NCI-H128 (cell line): ENCODE measurements around the gene ZNF592.
"Not testable (repeated sequence)": the region's sequence is repeated elsewhere in the genome, so short reads cannot be mapped to it uniquely, and the experiment has no call there.

Experiments
- DNase-seq: peaks from one replicate; lab custom pipeline; 2025; ENCODE audit not compliant: unreplicated experiment; lab: John Stamatoyannopoulos, UW

ZNF592 gene

DNA sequence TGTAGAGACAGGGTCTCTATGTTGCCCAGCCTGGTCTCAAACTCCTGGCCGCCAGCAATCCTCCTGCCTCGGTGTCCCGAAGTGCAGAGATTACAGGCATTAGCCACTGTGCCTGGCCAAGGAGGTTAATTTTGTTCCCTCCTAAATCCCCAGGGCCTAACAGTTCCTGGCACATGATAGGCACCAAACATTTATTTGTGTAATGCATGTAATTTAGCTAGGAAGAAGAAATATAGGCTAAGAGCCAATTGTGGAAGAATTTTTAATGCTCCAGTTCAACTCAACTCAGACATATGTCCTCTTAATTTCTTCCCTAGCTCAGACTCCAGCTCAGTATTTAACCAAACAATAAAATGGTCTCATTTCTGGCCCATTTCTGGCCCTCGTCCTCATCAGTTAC lies 7.7 kb upstream of the ZNF592 start:
- no peak for DNase-seq

DNA sequence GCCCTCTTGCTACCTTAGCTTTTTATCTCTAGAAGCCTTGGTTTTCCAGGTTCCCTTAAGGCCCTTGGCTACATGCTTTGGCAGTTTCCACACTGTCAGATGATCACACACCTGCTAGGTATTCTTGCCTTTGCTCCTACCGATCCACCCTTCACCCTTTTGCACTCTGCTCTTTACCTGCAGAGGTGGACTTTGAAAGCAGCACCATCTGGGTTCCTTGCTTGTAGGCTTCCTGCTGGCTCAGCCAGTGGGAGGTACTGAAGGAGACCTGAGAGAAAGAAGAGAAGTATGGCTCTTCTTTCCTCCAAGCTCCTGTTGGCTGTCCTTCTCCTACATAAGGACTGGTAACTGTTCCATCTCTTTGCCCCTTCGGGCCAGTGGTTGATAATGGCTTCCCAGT lies 7.3 kb upstream of the ZNF592 start:
- DNase-seq, result no peak

DNA sequence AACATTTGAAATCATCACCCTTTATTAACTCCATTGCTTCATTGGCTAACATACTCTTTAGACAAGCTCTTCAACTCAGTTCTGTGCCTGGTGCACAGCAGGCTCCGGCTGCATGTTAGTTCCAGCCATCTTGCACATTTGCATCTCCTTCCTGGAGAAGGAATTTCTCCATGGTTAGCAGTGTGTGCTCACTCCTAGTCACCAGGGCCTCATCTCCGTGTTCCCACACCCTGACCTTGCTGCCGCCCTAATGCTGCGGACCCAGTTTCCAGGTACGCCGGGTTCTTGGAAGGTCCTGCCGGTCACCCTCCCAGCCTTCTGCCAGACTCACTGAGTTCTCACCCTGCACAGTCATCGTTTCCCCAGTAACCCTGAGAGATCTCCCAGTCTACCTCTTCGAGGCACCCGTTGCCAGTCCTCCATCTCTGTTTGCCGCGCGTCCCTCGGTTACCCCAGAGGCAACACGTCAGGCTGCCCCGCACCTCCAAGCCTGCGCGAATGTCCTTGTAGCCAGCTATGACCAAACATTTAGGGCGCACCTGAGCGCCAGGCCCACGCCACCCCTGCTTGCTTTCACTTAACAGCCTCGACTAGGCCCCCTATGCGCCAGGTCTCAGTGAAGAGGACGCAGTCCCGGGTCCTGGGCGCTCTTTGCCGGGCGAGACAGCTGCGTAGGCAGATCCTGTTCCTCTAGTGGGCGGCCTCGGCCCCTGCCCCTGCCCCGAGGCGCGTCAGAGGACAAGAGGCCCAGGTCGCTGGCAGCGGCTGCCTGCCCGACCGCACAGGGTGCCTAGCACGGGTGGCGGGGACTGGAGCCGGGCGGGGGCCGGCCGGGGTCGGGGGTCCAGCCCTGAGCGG lies 747 bp upstream of the ZNF592 start:
- no peak for DNase-seq

DNA sequence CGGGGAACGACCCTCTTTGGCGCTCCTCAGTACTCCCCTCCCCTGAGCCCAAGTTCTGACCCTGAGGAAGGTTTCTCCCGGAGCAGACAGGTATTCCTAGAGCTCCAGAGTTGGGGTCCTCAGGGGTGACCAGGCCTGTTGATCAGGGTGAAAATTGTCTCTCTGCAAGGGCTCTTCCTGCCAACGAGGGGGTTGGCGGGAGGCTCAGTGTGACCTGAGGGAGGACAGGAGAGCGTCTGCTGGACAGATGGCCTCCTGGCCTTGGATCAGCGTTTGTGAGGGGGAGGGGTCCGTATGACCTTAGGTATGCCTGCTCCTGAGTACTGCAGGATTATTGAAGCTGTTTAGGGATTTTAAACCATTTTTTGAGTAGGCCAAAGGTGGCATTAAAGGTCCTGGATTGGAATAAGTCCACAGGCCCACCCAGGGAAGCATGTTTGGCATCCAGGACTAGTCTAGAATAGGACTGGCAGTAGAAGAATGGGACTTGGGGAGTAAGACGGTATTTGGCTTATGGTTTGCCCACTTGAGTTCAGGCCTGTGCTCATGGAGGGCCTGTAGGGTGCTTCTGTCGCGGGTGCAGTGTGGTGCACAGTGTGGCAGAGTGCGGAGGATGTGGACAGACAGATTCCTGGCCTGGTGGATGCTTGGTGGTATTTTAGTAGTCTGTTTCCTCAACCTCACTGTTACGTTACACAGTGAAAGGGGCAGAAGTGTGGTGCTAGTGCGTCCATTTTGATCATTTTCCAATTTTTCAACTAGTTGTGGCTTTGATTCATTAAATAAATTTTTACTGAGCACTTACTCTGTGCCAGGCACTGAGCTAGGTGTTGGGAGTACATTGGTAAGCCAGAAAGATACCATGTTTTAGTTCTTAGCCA lies 959 bp downstream of the ZNF592 start:
- DNase-seq, result no peak

GRCh38 chr15:84750583-84751092 lies 2.2 kb downstream of the ZNF592 start:
- no peak for DNase-seq

DNA sequence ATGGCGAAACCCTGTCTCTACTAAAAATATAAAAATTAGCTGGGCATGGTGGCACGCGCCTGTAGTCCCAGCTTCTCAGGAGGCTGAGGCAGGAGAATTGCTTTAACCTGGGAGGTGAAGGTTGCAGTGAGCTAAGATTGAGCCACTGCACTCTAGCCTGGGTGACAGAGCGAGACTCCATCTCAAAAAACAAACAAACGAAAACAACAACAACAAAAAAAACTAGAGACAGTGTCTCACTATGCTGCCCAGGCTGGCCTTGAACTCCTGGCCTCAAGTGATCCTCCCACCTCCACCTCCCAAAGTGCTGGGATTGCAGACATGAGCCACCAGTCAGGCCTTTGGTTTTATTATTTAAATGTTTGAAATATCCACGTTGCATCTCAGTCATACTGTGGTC lies 3.3 kb downstream of the ZNF592 start:
- DNase-seq, result not testable (repeated sequence)

DNA sequence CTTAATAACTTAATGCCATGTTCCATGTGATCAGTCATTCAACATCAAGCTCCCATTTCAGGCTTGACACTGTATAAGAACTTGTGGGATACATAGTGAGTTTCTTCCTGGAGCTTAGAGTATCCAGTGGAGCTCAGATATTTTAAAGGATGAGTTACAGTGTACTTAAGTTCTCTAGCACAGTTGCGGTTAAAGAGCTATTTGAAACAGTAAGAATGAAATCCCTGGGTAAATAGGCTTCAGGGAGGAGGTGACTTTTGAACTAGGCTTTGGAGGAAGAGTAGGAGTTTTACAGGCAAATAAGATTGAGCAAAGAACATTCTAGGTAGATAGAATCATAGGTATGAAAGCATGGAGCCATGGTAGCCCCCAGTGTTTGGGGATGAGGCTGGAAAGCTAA lies 3.8 kb downstream of the ZNF592 start:
- no peak for DNase-seq

GRCh38 chr15:84752700-84753099 lies 4.3 kb downstream of the ZNF592 start:
- DNase-seq, result no peak

DNA sequence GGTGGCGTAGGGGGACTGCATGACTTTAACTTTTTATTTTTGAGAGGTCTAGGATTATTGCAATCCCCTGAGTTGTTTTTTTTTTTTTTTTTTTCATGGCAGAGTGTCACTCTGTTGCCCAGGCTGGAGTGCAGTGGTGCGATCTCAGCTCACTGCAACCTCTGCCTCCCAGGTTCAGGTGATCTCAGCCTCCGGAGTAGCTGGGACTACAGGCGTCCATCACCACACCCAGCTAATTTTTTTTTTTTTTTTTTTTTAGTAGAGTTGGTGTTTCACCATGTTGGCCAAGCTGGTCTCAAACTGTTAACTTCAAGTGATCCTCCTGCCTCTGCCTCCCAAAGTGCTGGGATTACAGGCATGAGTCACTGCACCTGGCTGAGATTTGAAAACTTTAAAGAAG lies 6.5 kb downstream of the ZNF592 start:
- not testable (repeated sequence) for DNase-seq

DNA sequence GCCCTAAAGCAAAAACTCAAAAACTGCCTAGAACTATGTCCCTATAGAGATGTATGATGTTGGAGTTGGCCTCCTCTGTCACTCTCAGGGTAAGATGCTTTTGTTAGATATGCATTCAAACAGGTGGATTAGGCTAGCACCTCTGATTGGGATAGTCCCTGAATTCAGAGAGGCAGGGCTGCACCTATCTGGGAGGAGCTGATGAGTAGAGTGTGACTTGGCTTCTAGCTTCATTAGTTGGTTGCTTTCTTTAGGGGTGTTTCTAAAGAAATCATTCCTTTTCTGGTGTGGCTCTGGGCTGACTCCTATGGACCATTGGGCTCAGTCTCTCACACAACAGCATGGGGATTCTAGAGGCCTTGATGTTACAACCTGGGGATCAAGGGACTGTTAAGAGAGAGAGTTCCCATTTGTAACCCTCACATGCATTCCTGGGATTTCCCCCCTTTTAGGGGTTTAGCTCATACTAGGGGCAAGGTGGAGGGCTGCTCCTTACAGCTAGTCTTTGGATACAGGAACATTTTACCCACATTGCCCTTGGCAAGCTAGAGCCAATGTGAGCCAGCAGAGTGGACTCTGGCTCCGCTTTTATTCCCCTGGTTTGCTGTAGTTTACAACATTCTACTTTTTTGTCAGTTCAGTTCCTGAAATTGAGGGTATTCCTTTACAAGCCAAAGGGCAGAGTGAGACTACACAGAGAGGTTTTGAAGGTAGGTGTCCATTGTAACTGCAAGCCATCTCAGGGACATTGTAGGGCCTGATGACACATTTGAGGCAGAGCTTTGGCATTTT lies 7.5 kb downstream of the ZNF592 start:
- no peak for DNase-seq

DNA sequence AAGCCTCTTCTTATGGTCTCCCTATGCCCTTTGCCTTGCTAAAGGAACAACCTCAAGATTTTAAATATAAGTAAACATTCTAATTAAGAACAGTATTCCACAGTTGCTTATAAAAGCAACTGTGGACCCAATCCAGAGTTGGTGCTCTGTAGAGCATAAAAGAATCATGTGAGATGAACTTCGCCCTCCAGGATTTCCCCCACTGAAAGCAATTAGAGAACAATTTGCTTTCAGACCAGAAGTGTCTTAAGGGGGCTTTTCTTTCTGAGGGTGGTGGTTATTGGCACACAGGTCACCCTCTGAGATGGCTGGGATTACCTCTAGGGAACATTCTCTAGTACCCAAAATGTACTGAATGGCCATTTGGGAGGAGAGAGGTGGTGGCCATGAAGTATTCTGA lies 10.6 kb downstream of the ZNF592 start:
- no peak for DNase-seq

GRCh38 chr15:84760219-84760618 lies 11.8 kb downstream of the ZNF592 start:
- DNase-seq, result no peak

DNA sequence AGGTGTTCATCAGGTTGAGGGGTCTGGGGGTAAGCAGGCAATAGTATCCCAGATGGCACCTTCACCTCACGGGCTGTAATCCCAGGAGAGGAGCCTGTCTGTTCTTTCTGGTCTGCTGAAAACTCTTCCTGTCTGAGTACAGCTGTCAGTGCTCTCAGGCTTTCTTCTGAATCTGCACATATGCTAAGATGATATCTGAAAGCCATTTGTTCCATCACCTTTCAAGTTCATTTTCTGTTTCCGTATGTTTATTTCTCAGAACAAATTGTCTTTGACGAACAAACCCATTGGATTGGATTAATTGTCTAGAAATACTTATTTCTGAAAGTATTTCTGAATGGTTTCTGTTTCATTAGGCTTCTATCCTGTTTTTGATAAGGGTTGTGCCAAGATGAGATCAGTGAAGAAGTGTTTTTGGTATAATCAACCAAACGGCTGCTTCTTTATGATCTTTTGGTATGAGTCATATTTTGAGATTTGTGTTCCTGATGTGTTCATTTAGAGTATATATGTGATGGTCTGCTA lies 13.3 kb downstream of the ZNF592 start:
- no peak for DNase-seq

GRCh38 chr15:84762840-84763572 lies 14.6 kb downstream of the ZNF592 start:
- DNase-seq, result no peak

DNA sequence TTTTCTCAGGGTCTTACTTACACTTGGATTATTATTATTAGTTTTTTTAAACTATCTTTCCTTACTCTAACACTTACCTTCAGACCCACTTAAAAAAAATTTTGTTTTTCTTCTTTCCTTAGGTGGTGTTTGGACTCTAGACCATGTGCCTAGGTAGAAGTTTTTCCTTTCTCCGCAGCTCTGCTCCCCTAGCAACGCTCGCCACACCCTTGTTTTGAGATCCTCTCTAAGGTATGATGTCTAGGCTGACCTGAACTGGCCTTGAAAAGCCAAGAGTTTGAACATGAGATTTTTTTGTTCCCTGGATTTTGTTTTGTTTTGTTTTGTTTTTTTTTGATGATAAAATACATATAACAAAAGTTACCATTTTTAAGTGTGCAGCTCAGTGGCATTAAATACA lies 16.2 kb downstream of the ZNF592 start:
- no peak for DNase-seq

- no peak for DNase-seq
Observed at GRCh38 chr15:84764989-84765388, 16.6 kb downstream of the ZNF592 start.

DNA sequence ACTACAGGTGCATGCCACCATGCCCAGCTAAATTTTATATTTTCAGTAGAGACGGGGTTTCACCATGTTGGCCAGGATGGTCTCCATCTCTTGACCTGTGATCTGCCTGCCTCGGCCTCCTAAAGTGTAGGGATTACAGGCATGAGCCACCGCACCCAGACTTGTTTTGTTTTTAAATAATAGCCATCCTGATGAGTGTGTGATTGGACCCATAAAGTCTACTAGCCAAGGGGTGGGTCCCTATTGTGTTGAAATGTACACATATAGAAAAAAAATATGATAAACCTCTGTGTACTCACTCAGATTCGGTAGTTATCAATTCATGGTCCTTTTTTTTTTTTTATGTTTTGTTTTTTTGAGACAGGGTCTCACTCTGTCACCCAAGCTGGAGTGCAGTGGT lies 17.3 kb downstream of the ZNF592 start:
- DNase-seq, result no peak

DNA sequence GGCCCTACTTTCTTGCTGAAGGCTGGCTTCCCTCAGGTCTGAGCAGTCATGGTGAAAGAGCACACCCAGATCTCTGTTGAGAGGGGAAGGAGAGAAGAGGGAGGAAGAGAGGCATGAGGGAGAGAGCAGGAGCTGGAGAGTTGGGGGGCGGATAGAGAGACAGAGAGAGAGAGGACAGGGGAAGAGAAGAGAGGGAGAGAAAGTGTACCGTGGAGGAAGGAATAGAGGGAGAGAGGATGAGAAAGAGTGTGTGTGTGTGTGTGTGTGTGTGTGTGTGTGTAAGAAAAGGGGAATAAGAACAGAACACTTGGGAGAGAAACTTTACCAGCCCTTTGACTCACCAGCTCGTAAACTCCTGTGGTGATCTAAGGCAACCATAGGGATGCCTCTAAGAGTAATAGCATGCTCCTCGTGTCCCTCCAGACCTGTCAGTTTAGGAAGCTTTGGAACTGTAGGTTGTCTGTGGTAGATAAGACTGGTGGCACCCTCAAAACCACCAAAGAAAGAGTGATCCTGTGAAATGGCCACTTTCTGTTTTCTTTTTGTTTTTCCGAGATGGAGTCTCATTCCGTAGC lies 18.2 kb downstream of the ZNF592 start:
- DNase-seq, result no peak

- DNase-seq, result no peak
Observed at GRCh38 chr15:84772031-84772430, 23.6 kb downstream of the ZNF592 start.

DNA sequence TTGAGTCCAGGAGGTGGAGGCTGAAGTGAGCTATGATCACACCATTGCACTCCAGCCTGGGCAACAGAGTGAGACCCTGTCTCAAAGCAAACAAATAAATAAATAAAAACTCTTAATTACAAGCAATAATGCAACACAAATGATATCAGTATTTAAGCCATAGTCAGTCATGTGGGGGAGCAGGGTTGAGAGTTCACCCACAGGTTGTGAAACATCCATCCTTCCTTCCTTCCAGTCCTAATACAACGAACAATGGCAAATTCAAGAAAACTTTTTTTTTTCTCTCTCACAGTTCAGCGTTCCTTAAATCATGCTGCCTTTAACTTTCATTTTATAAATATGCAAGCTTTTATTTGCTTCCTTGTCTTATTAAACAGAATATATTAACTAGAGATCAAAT lies 24.1 kb downstream of the ZNF592 start:
- DNase-seq, result no peak
